NCI-H2107 treated with DMSO at 0.1 percent for 48 hours (cell line): ENCODE results near the gene NALCN.

Source experiments
- DNase-seq: peaks from one replicate; lab custom pipeline; 2025; ENCODE audit not compliant: unreplicated experiment; lab: John Stamatoyannopoulos, UW

Gene NALCN

DNA sequence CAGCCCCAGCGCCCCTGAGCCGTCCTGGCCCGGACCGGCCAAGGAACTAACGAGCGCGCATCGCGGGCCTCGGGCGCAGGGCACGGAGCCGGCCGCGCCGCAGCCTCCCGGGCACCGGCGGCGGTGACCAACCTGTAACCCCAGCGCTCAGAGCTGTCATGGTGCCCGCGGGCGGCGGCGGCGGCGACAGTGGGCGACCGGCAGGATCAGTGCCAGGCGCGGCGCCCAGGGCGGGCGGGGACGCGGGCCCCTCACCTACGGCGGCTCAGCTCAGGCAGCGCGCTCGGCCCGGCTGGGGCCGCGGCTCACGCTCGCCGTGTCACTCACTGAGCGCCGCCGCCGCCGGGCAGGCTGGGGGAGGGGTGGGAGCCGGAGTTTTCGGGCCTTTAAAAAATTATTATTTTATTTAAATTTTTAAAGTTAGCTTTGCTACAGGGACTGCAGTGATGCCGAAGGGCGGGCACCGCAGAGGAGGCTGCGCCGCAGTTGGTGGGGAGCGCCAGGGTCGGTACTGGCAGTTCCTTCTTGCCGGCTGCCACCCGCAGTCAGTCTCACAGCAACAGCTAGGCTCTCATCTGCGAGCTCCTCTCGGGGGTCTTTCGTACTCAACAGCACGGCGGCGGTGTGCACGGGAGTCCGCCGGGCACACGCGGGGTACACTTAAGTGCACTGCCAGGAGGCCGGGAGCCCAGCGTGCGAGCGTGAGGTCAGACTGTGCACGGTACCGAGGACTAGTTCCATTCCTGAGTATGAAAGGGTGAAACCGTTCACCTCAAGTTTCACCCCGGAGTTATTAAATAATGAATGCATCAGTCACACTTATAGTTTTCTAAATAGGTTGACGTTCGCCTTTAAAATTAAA lies at the start of gene NALCN:
Gene NALCN (minus strand): TSS at position 328 of the 862 bp plus-strand sequence. CDS start 17,382 bp downstream, outside the sequence.
- no peak for DNase-seq

DNA sequence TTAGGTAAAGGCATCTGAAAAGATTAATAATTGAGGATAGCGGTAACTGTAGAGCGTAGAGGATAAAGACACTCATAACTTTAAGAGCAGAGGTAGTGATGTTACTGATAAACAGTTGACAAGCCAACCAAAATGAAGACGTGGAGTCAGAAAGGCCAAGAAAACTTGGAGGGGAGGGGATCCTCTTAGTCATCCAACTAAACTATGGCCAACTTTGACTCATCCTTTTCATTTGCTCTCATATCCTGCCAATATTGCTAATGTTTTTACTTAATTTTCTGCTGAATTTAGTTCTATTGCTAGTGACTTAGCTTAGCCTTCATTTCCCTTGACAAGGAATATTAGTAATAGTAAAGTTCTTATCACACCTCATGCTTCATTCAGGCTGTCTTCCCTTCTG lies 49.6 kb upstream of the NALCN start:
- no peak for DNase-seq

DNA sequence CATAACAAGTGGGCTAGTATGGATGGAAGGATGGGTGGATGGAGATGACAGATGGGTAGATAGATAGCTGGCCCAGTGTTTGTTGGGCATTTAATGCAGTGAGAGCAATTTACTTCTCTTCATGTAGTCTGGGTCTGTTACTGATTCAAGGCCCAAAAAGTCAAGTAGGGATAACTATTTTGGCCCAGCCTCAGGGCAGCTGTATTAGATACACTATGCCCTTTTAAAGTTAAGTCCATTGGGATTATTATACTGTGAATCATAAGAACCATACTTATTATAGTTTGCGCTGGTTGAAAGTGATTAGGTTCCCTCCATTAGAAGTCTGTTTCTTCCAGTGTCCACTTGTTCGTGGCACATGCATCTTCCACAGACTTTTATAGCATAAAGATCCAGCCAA lies 40.9 kb upstream of the NALCN start:
- DNase-seq: no peak

DNA sequence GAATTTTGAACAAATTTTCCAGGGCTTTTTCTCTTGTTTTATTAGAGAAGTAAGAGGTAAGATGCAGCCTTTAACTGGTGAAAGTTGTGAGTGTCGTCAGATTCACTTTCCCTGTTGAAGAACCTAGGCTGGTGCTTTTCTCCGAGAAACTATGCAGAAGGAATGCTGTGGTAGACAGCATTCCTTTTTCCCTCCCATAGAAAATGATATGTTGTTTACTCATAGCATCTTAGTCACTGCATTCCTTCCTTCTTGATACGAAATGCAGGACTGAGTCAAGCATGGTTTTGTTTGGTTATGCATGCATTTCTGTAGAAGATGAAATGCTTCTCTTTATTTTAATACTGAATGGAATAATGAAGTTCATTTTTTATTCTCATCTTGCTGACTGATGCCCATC lies 39.6 kb upstream of the NALCN start:
- DNase-seq: no peak

DNA sequence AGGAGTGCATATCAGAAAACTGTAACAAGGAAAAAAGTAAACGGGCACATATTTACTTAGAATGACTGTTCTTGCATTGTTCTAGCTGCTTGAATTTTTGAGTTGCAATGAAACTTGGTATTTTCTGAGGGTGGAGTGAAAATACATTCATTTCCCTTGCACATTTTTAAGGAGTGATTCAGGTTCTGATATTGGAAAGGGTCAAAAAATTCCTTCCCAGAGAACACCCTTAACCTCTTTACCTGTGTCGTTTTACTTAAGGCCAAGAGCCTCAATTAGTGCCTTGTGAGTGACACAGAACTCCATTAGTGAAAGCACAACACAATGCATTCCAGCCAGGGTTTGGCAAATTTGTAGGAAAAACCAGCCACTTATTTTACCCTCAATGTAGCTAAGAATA lies 38.5 kb upstream of the NALCN start:
- no peak for DNase-seq

DNA sequence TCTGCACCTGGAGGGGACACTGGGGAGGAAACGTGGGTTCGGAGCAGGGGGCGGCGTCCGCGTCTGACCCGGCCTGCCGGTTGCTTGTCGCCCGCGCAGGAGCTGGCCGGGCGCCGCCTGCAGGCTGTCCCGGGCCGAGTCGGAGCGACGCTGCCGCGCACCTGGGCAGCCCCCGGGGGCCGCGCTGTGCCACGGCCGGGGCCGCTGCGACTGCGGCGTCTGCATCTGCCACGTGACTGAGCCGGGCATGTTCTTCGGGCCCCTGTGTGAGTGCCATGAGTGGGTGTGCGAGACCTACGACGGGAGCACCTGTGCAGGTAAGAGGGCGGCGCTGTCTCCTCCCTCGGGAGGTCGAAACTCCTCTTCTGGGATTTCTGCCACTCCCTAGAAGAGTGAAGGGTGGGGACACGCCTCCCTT lies 37.5 kb upstream of the NALCN start:
- DNase-seq: no peak

DNA sequence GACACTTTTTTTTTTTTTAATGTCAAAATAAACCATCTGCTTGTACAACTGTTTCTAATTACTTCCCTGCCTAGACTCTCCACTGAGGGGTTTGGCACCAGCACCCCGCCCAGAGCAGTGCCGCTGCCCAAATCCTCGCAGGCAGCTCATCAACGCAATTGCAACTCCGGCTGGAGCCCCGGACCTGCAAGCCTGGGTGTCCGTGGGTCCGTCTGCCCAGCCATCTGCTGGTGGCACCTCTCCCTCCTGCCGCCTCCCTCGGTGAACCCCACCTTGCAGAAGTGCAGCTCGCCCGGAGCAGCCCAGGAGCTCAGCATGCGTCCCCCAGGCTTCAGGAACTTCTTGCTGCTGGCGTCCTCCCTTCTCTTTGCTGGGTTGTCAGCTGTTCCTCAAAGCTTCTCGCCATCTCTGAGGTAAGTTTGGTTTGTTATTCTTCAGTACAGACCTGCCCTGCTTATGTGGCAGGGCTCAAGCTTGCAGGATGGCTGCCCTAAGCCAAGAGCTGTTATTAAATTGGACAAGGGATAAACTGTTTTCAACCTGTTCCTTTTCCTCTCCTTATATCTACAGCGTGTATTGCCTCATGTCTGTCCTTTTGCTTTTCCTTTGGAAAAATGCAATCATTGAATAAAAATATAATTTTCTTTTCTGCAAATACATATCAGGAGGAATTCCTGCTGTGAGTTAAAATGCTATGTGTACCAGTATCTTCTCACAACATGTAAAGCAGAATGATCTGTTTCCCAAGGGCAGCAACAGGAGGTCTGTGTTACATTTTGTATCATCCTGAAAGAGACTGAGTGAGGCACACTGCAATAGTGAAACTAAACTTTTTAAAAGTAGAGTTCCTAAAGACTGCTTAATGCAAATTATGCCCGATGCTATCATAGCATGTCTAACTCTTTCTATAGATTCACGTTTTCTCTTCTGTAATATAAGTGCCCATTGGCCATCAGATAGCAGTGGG lies 36.5 kb upstream of the NALCN start, which contains the start of gene ITGBL1:
Gene ITGBL1 (plus strand): TSS at position 157 of the 967 bp plus-strand sequence. CDS start 159 bp downstream, at position 316.
- no peak for DNase-seq

DNA sequence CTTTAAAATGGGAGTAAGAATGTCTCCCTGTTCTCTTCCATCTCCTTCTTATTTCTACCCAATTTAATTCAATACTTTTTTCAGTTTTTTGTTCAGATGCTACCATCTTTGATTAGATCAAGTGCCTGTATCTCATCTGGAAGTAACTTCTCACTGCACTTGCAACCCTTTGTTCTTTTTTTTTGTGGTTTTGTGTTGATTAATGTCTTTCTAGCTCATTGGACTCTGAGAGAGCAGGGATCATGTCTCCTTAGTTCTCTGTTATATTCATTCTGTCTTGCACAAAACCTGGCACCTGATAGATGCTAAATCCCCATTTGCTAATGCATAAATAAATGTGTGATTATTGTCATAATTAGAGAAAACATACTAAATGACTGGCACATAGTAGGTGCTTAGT lies 35.3 kb upstream of the NALCN start:
- no peak for DNase-seq

DNA sequence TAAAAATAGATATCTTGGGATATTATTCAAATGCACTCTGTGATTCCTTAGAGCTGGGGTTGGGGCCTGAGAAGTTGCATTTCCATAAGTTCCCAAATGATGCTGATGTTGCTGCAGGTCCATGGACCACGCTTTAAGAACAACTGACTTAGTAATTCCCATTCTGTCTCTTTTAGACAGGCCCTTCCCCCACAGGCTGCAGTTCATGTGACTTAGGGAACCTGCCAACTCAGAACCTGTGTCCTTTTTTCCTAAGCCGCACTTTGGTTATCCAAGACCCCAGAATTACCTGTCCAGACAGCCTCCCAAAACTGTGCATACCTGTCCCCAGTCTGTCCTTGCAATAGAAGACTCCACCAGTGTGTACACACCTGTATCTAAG lies 34.4 kb upstream of the NALCN start:
- DNase-seq: no peak

DNA sequence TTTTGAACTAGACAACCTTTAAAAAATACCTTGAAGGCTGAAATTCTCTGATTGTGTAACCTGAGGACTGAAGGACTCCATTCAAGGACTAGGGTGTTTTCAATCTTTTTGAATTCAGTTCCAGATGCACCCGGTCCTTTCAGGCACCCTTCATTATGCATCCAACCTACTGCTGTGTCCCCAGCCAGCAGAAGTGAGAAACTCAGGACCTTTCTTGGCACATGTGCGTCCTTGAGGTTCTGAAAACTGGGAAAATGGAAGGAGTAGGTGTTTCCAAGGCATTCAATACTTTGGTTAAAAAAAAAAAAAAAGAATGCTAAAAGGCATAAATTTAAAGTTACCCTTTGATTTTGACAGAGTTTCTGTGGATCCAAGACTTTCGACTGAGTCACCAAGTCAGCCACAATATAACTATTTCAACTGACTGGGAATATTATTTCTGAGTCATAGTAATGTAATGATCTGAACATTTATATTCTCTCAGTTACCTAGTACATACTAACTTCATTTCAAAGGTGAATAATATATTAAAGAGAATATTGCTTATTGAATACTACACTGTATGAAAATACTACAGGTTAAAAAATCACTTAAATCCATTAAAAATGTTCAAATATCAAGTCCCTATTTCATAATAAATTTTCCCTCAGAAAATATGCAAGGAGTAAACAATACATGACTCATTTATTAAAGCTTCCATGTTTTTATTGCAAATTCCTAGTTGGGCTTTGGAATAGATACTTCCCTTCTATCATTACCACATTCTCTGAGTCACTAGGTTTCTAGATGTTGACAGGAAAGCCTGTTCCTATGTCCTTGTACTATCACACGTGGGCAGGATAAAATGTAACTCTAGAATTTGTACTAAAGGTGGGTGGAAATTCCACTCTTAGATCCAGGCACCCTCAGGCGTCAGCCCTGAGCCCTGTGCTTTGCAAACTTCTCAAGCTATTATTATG lies 33.8 kb upstream of the NALCN start:
- no peak for DNase-seq

DNA sequence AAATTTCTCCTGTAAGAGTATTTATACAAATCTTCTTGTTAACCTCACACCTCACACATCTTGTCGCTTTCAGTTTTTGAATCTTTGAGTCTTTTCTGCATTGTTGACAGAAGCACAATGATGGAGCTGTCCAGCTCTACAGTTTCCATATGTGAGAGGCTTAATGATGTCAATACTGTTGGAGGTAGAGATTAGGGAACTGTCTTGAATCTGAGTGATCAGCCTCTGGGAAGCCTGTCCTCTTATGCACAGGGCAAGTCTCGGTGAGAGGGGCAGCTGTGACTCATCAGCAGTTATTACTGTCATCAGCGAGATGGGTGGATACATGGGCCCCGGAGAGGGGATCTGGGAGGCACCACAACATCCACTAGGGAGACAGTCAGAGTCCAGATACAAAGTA lies 31.5 kb upstream of the NALCN start:
- no peak for DNase-seq

DNA sequence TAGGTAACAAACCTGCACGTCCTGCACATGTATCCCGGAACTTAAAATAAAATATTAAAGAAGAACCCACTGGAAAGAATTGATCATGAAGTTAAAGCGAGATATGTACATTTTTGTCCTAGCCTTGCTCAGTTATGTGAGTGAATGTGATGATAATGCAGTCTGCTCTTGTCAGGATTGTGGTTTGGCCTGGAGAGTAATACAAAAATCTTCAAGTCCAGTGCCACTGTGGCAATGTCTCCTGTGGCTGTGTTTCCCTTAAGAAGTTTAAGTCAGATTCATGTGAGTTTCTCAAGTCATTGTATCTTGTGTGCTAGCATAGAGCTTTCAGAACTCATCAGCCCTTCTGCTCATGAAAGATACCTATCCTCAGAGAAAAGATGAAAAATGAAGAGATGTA lies 18.2 kb upstream of the NALCN start:
- no peak for DNase-seq

DNA sequence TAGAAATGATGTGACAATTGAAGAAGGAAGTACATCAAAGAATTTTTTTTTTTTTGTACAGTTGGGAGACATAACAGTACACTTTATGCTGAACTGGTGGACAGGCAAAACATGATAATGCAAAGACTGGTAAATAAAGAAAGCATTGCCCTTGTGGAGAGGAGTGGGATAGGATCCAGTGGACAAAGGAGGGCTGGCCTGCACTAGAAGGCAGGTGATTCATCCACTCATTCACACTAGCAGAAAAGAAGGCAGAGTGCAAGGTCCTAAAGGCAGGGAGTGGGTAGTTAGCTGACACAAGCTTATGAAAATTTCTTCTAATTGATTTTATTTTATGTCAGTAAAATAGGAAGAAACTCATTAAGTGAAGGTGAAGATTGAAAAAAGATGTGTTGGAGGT lies 17.6 kb upstream of the NALCN start:
- no peak for DNase-seq

DNA sequence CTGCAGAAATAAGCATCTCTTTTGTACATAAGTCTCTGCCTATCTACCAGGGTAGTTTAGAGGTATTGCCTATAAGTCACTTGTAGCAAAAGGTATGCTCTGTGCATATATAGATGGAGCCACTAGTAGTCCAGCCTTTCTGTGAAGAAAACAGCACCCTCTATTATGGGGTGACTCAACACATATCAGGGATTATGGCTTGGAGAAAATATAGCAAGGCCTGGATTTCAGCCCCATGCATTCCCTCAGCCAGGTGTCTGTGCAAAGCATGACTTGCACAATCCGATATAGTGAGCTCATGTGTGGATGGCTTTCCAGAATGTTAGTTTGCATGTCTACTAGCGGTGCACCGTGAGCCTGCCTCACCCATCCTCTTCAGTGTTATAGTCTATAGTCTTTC lies 13.4 kb upstream of the NALCN start:
- no peak for DNase-seq

DNA sequence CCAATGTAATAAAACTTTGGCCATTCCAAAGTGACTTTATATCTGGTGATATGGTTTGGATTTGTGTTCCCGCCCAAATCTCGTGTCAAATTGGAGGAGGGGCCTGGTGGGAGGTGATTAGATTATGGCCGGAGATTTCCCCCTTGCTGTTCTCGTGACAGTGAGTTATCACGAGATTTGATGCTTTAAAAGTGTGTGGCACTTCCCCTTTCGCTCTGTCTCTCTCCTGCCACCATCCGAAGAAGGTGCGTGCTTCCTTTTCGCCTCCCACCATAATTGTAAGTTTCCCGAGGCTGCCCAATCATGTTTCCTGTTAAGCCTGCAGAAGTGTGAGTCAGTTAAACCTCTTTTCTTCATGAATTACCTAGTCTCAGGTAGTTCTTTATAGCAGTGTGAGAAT lies 9.3 kb upstream of the NALCN start:
- no peak for DNase-seq

DNA sequence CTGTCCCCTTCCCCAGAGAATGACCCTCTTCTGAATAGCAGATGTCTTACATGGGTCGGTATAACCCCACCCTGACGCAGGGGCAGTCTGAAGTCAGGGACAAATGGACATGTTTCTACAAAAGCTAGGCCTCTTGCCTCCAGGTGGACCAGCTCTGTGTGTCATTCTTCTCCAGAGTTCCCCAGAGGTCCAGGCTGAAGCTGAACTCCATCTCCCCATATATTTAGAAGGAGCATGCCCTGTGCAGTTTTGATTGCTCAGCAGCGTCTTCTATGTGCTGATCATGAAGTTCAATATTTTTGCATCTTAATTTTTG lies 8.8 kb upstream of the NALCN start:
- DNase-seq: no peak

DNA sequence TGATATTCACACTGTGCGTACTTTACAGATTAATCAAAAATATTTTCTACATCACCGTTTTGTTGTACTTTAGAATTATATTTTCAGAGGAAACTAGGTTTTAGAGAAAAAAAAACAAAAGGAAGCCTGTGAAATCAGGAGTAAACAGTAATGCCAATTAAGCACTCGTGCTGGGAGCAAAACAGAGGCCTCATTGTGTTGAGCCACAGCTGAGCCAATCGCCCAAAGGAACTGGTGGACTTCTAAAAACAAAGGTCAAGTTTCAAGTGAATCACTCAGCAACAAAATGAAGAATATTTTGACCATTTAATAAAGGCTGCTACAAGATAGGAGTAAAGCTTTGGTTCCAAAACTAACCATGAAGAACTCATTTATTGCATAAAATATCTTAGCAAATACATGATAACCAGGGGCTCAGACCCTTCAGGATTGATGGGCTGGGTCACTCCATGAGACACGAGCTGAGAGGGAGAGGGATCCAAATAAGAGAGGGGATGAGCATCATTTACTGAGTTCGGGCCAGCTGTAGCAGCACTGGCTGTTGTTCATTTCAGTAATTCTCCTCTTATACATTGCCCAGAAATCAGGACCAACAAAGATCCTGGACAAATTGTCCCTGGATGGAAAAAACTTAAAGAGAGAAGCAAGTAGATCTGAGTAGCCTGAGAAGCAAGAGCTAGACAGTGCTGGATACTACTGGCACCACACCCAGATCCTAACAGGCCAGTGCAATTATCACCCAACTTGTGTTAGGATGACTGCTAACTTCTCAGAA lies 8.3 kb upstream of the NALCN start:
- DNase-seq: no peak

DNA sequence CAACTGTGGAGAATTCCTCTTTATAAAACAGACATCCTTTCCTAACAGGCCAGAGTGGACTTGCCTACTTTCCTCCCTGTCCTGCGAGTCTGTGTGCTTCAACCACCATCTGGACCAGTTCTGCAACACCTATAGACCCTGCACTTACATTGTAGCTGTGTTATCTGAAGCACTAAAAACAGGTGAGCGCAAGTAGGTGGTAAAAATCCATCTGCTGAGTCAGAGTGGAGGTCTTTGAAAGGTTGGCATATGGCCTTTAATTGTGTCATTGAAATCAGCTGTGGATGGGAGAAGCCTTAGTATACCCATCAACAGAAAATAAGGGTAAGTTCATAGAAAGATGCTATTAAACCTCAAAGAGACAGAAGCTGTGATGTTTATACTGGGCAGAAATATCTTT lies 7.6 kb upstream of the NALCN start:
- DNase-seq: no peak

DNA sequence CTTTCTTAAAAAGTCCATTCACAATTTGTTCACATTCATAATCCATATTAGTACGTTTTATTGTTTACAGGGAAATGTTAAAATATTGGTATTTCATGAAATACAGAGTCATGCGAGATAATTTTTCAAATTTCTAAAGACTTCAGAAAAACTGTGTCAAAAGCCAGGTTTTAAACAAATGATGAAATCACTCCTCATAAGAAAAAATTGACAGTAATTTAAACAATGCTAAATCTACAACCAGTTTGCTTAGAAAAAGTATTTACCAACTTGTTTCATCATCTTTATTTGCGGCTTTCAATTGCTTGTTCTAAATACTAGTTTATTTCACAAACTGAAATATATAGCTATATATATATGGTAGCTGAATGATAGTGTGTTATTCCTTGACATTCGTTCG lies 1.2 kb upstream of the NALCN start:
- no peak for DNase-seq

DNA sequence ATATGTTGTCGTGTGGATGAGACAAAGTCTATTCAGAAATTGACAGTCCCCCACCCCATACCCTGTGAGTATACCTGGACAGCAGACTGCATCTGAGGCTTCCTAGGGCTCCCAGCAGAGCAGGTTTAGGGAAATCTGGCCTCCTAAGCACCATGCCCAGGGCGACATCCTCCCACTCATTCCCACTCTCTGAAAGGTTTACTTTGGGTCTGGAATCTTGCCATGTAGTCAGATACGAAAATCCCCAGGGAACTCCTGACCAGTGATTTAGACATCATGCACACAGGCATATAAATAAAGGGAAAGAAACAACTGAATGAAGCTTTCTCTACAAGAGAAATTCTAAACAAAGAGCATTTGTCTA lies 717 bp upstream of the NALCN start:
- DNase-seq: peak; percentile 62
